Hepatocyte (in vitro differentiated cells): Measurements from ENCODE around the gene PHYHIPL. TPM values are rescaled to one million over a fixed set of nuclear protein-coding genes. Genes with fewer than 3 reads are reported as not detected.

Experiments
- DNase-seq: peaks from one replicate; pipeline ENCODE4 v3.0.0-alpha.2; 2016; ENCODE audit warnings: low spot score
- H2AFZ ChIP-seq: fragments of 200-600 bp; sonication (generic); 2 replicates; pipeline ENCODE4 v1.6.0; 2016; ENCODE audit warnings: antibody characterized with exemption, mild to moderate bottlenecking
- H3K27ac ChIP-seq: fragments of 200-600 bp; sonication (generic); 2 replicates; pipeline ENCODE4 v1.5.1; 2016; ENCODE audit warnings: mild to moderate bottlenecking
- H3K27me3 ChIP-seq: fragments of 200-600 bp; sonication (generic); 2 replicates; pipeline ENCODE4 v1.6.1; 2016
- H3K36me3 ChIP-seq: fragments of 200-600 bp; sonication (generic); replicated peaks from 2 replicates; pipeline ENCODE4 v1.5.1; 2016; ENCODE audit warnings: low read depth; ENCODE audit not compliant: insufficient read depth
- H3K4me1 ChIP-seq: fragments of 200-600 bp; sonication (generic); 2 replicates; pipeline ENCODE4 v1.5.1; 2016; ENCODE audit warnings: mild to moderate bottlenecking, moderate library complexity; ENCODE audit not compliant: insufficient read depth
- H3K4me2 ChIP-seq: fragments of 200-600 bp; sonication (generic); 2 replicates; pipeline ENCODE4 v1.6.0; 2016
- H3K4me3 ChIP-seq: fragments of 200-600 bp; sonication (generic); 2 replicates; pipeline ENCODE4 v1.5.1; 2016; ENCODE audit warnings: mild to moderate bottlenecking
- H3K79me2 ChIP-seq: fragments of 200-600 bp; sonication (generic); 2 replicates; pipeline ENCODE4 v1.6.0; 2017; ENCODE audit warnings: mild to moderate bottlenecking
- H3K9me2 ChIP-seq: fragments of 200-600 bp; sonication (generic); replicated peaks from 2 replicates; pipeline ENCODE4 v1.6.0; 2017; ENCODE audit warnings: mild to moderate bottlenecking; ENCODE audit not compliant: insufficient read depth
- H3K9me3 ChIP-seq: fragments of 200-600 bp; sonication (generic); 2 replicates; pipeline ENCODE4 v1.5.1; 2016; ENCODE audit warnings: low read depth, mild to moderate bottlenecking
- H4K20me1 ChIP-seq: fragments of 200-600 bp; sonication (generic); 2 replicates; pipeline ENCODE4 v1.6.0; 2016; ENCODE audit warnings: mild to moderate bottlenecking; ENCODE audit not compliant: insufficient read depth, poor library complexity, severe bottlenecking
- EZH2 ChIP-seq: fragments of 200-600 bp; sonication (generic); IDR thresholded peaks from 2 replicates; pipeline ENCODE4 v1.6.1; 2016; ENCODE audit warnings: antibody characterized with exemption, mild to moderate bottlenecking, borderline replicate concordance
- EZH2phosphoT487 ChIP-seq: fragments of 200-600 bp; sonication (generic); IDR thresholded peaks from one replicate; pipeline ENCODE4 v1.6.1; 2018; ENCODE audit warnings: antibody characterized with exemption, mild to moderate bottlenecking, low read depth, moderate library complexity; ENCODE audit not compliant: unreplicated experiment, severe bottlenecking
- WGBS: methylation state at CpG from one replicate; pipeline ENCODE4 v1.1.6; 2016; ENCODE audit warnings: low lambda C conversion rate; ENCODE audit errors: missing lambda C conversion rate; 5-methylcytosine and 5-hydroxymethylcytosine counted together
- polyA plus RNA-seq: library from polyadenylated mRNA; unstranded; fragments of >200 nt; fragmentation: Nextera tagmentation; extraction: Ambion mirVana; gene quantifications from 2 replicates; pipeline ENCODE4 v1.2.1, GENCODE V29; 2016
- total RNA-seq: library from RNA; depleted of rRNA; stranded (reverse); fragments of >200 nt; gene quantifications from 2 replicates; pipeline ENCODE4 v1.2.3, GENCODE V29; 2014
- TF ChIP-seq, protein P1 (sequence below): fragments of 200-600 bp; sonication (generic); IDR thresholded peaks from 2 replicates; pipeline ENCODE4 v1.5.1; 2016; ENCODE audit warnings: antibody characterized with exemption, mild to moderate bottlenecking; ENCODE audit not compliant: poor library complexity

The PHYHIPL gene
- total and polyA plus RNA-seq, 2 experiments from 2014 or later: 5.9 to 6.8 TPM

DNA sequence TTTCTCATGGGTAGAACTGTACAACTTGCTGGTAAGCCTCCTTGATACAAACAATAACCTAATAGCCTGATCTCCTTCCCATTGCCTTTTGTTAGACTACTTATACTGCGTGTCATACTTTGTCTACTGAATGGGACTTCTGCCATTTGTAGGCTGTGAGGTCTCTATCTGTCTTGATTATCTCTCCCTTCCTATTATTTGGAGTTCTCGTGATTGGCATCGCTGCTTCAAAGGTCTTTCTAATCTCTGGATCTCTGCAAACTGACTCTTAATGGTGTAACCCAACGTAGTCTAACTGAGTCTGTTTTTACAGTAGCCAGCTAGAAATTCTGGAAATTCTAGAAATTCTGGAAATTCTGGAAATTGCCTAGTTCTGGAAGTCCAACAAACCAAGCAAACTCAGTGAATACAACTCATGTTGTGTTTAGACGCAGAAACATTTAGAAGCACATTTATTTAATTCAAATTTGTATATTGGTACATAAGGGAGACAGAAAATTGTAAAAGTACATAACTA, 29.8 kb downstream of the PHYHIPL start:
- no peaks in the 10 kb centered on the region for H3K36me3 ChIP-seq
- H3K4me1 ChIP-seq: no peaks in the 10 kb centered on the region
- no peaks in the 10 kb centered on the region for H3K9me2 ChIP-seq
- TF ChIP-seq EZH2phosphoT487: no peak
- TF ChIP-seq, protein P1, sequence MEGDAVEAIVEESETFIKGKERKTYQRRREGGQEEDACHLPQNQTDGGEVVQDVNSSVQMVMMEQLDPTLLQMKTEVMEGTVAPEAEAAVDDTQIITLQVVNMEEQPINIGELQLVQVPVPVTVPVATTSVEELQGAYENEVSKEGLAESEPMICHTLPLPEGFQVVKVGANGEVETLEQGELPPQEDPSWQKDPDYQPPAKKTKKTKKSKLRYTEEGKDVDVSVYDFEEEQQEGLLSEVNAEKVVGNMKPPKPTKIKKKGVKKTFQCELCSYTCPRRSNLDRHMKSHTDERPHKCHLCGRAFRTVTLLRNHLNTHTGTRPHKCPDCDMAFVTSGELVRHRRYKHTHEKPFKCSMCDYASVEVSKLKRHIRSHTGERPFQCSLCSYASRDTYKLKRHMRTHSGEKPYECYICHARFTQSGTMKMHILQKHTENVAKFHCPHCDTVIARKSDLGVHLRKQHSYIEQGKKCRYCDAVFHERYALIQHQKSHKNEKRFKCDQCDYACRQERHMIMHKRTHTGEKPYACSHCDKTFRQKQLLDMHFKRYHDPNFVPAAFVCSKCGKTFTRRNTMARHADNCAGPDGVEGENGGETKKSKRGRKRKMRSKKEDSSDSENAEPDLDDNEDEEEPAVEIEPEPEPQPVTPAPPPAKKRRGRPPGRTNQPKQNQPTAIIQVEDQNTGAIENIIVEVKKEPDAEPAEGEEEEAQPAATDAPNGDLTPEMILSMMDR: no peak
- no peak for TF ChIP-seq EZH2
- H4K20me1 ChIP-seq: peaks cover 3% of the 10 kb centered on the region
- H3K4me2 ChIP-seq: no peak overlapping the region
- no peak overlapping the region for H3K27ac ChIP-seq
- WGBS: 62% methylated on average over 5 of the region's 5 CpGs
- H2AFZ ChIP-seq: no peak overlapping the region
- no peaks in the 10 kb centered on the region for H3K27me3 ChIP-seq
- no peaks in the 10 kb centered on the region for H3K9me3 ChIP-seq
- no peak for DNase-seq
- H3K4me3 ChIP-seq: no peak overlapping the region
- peaks cover 14% of the 10 kb centered on the region for H3K79me2 ChIP-seq

DNA sequence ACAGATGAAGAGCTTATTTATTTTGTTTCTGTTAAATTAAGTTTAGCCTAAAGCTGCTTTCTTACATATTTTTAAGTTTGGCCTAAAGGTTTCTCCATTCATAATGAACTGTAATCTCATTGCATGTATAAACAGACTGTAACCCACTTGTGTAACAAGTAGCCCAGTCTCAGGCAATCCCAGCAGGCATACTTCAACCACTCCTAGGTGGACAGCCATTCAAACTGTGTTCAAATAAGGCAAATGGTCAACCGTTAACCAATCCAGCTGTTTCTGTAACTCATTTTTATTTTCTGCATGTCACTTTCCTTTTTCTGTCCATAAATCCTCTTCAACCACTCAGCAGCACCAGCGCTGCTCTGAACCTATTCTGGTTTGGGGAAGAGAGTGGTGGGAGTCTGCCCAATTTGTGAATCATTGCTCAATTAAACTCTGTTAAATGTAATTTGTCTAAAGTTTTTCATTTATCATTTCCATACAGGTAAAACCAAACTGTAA, 35.9 kb downstream of the PHYHIPL start:
- DNase-seq: no peak
- no peaks in the 10 kb centered on the region for H3K79me2 ChIP-seq
- TF ChIP-seq EZH2phosphoT487 (no peak), EZH2 (no peak)
- TF ChIP-seq, protein P1: no peak
- H2AFZ ChIP-seq: no peak overlapping the region
- H3K27me3 ChIP-seq: no peaks in the 10 kb centered on the region
- H3K4me3 ChIP-seq: no peak overlapping the region
- H4K20me1 ChIP-seq: no peaks in the 10 kb centered on the region
- 93% methylated on average over 2 of the region's 2 CpGs for WGBS
- no peaks in the 10 kb centered on the region for H3K9me3 ChIP-seq
- H3K4me2 ChIP-seq: no peak overlapping the region
- no peak overlapping the region for H3K27ac ChIP-seq
- no peaks in the 10 kb centered on the region for H3K4me1 ChIP-seq
- no peaks in the 10 kb centered on the region for H3K36me3 ChIP-seq
- H3K9me2 ChIP-seq: no peaks in the 10 kb centered on the region

DNA sequence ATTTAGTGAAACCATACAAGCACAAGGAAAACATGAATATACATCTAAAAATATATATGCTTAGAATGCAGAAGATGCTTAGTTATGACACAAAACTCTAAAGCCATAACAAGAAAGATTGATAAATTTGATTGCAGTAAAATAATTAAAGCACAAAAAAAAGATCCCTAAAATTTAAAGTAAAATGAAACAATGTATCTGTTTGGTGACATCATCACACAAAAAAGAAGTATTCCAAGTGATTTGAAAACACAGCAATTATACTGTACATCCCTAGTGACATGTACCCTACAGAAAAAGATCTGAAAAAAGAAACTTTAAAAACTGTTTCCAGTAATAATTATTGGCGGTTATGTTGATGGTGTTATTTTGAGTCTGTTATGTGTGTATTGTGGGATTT, 37.7 kb downstream of the PHYHIPL start:
- Histone ChIP-seq H4K20me1 (no peaks in the 10 kb centered on the region), H3K9me2 (no peaks in the 10 kb centered on the region), H2AFZ (no peak overlapping the region), H3K36me3 (no peaks in the 10 kb centered on the region), H3K79me2 (no peaks in the 10 kb centered on the region), H3K9me3 (no peaks in the 10 kb centered on the region), H3K27me3 (no peaks in the 10 kb centered on the region), H3K27ac (no peak overlapping the region), H3K4me1 (no peaks in the 10 kb centered on the region), H3K4me2 (no peak overlapping the region), H3K4me3 (no peak overlapping the region)
- 100% methylated on average over 1 of the region's 1 CpG for WGBS
- TF ChIP-seq EZH2phosphoT487: no peak
- no peak for TF ChIP-seq EZH2
- TF ChIP-seq, protein P1: no peak
- DNase-seq: no peak
